H9 (cell line): ENCODE results near the gene SPAG7. TPM values are rescaled to one million over a fixed set of nuclear protein-coding genes. Genes with fewer than 3 reads are reported as not detected.
"Not testable (repeated sequence)": the region's sequence is repeated elsewhere in the genome, so short reads cannot be mapped to it uniquely, and the experiment has no call there.

Experiments
- DNase-seq: peaks from one replicate; pipeline ENCODE4 v3.0.0-alpha.2; 2017
- H2AFZ ChIP-seq: one replicate; pipeline ENCODE4 v1.6.1; 2013; ENCODE audit warnings: mild to moderate bottlenecking, low read length, control low read depth, moderate library complexity
- H2AK5ac ChIP-seq: 2 replicates; pipeline ENCODE4 v1.6.1; 2013; ENCODE audit warnings: low read length, control low read depth, mixed read lengths; ENCODE audit not compliant: insufficient read length
- H2BK120ac ChIP-seq: one replicate; pipeline ENCODE4 v1.6.1; 2013; ENCODE audit warnings: low read depth, mild to moderate bottlenecking, low read length, control low read depth, inconsistent platforms; ENCODE audit not compliant: poor library complexity, severe bottlenecking
- H2BK12ac ChIP-seq: 2 replicates; pipeline ENCODE4 v1.6.1; 2013; ENCODE audit warnings: low read length, control low read depth, mixed read lengths, low read depth; ENCODE audit not compliant: insufficient read length
- H2BK15ac ChIP-seq: 2 replicates; pipeline ENCODE4 v1.6.1; 2013; ENCODE audit warnings: low read depth, low read length, control low read depth
- H2BK20ac ChIP-seq: one replicate; pipeline ENCODE4 v1.6.1; 2013; ENCODE audit warnings: low read depth, mild to moderate bottlenecking, low read length, control low read depth, inconsistent platforms; ENCODE audit not compliant: poor library complexity, severe bottlenecking
- H2BK5ac ChIP-seq: 2 replicates; pipeline ENCODE4 v1.6.1; 2013; ENCODE audit warnings: low read length, control low read depth, mixed read lengths; ENCODE audit not compliant: insufficient read length
- H3K14ac ChIP-seq: 2 replicates; pipeline ENCODE4 v1.6.1; 2013; ENCODE audit warnings: low read length, control low read depth; ENCODE audit not compliant: insufficient read depth
- H3K18ac ChIP-seq: 2 replicates; pipeline ENCODE4 v1.6.1; 2013; ENCODE audit warnings: low read depth, mild to moderate bottlenecking, mixed read lengths, low read length, control low read depth; ENCODE audit not compliant: insufficient read length
- H3K23ac ChIP-seq: 2 replicates; pipeline ENCODE4 v1.6.1; 2013; ENCODE audit warnings: low read length, control low read depth, mixed read lengths, low read depth; ENCODE audit not compliant: insufficient read length
- H3K23me2 ChIP-seq: 2 replicates; pipeline ENCODE4 v1.6.1; 2013; ENCODE audit warnings: low read depth, mild to moderate bottlenecking, mixed read lengths, low read length, control low read depth; ENCODE audit not compliant: insufficient read length, poor library complexity, severe bottlenecking
- H3K27ac ChIP-seq: 2 replicates; pipeline ENCODE4 v1.5.1; 2013; ENCODE audit warnings: low read length, control low read depth, mixed read lengths, low read depth; ENCODE audit not compliant: insufficient read length
- H3K27me3 ChIP-seq: 2 replicates; pipeline ENCODE4 v1.6.1; 2013; ENCODE audit warnings: low read length, control low read depth, inconsistent platforms; ENCODE audit not compliant: insufficient read depth
- H3K4ac ChIP-seq: 2 replicates; pipeline ENCODE4 v1.6.1; 2013; ENCODE audit warnings: low read depth, mild to moderate bottlenecking, control low read depth, inconsistent platforms, low read length, moderate library complexity
- H3K4me1 ChIP-seq: 2 replicates; pipeline ENCODE4 v1.6.1; 2013; ENCODE audit warnings: low read length, control low read depth, inconsistent platforms; ENCODE audit not compliant: insufficient read depth
- H3K4me2 ChIP-seq: 2 replicates; pipeline ENCODE4 v1.6.1; 2013; ENCODE audit warnings: low read length, control low read depth, mixed read lengths; ENCODE audit not compliant: insufficient read length, insufficient read depth
- H3K56ac ChIP-seq: 2 replicates; pipeline ENCODE4 v1.6.1; 2013; ENCODE audit warnings: low read depth, mild to moderate bottlenecking, mixed read lengths, low read length, control low read depth; ENCODE audit not compliant: insufficient read length
- H3K79me1 ChIP-seq: 2 replicates; pipeline ENCODE4 v1.6.1; 2013; ENCODE audit warnings: low read depth, mild to moderate bottlenecking, moderate library complexity, low read length, control low read depth, inconsistent platforms; ENCODE audit not compliant: insufficient read depth, poor library complexity, severe bottlenecking
- H3K79me2 ChIP-seq: 2 replicates; pipeline ENCODE4 v1.6.1; 2013; ENCODE audit warnings: low read length, control low read depth, inconsistent platforms; ENCODE audit not compliant: insufficient read depth
- H3K9ac ChIP-seq: 2 replicates; pipeline ENCODE4 v1.6.1; 2013; ENCODE audit warnings: low read length, control low read depth, mixed read lengths; ENCODE audit not compliant: insufficient read length; ENCODE audit errors: extremely low read depth
- H3K9me3 ChIP-seq: one replicate; pipeline ENCODE4 v1.6.1; 2013; ENCODE audit warnings: low read depth, low read length, inconsistent platforms; ENCODE audit not compliant: control insufficient read depth
- H3T11ph ChIP-seq: one replicate; pipeline ENCODE4 v1.6.1; 2013; ENCODE audit warnings: mild to moderate bottlenecking, low read length, control low read depth, inconsistent platforms
- H4K20me1 ChIP-seq: one replicate; pipeline ENCODE4 v1.6.1; 2013; ENCODE audit not compliant: control insufficient read depth, insufficient read length, insufficient read depth
- H4K5ac ChIP-seq: 2 replicates; pipeline ENCODE4 v1.6.1; 2013; ENCODE audit warnings: low read depth, mild to moderate bottlenecking, mixed read lengths, low read length, control low read depth; ENCODE audit not compliant: insufficient read length
- H4K8ac ChIP-seq: replicated peaks from 2 replicates; pipeline ENCODE4 v1.6.1; 2013; ENCODE audit warnings: low read length, control low read depth, mixed read lengths, low read depth; ENCODE audit not compliant: insufficient read length
- H4K91ac ChIP-seq: 2 replicates; pipeline ENCODE4 v1.6.1; 2013; ENCODE audit warnings: low read depth, mild to moderate bottlenecking, moderate library complexity, mixed read lengths, low read length, control low read depth; ENCODE audit not compliant: insufficient read length
- H3K27ac Mint-ChIP-seq, 3 experiments: 2 replicates in 2 of 3; 3 replicates in 1 of 3; pipeline ENCODE4 v1.8.0; 2020 to 2021; ENCODE audit warnings: mixed read lengths in 3 of 3, mild to moderate bottlenecking in 1 of 3, moderate library complexity in 1 of 3
- H3K27me3 Mint-ChIP-seq: 2 replicates; pipeline ENCODE4 v1.8.0; 2021; ENCODE audit warnings: low read depth, mild to moderate bottlenecking, moderate library complexity, mixed read lengths
- H3K36me3 Mint-ChIP-seq, 3 experiments: 2 replicates in 2 of 3; 3 replicates in 1 of 3; pipeline ENCODE4 v1.8.0; 2020 to 2021; ENCODE audit warnings: low read depth in 3 of 3, mixed read lengths in 3 of 3; ENCODE audit not compliant: insufficient read depth in 1 of 3
- H3K4me1 Mint-ChIP-seq, 2 experiments: 2 replicates each; pipeline ENCODE4 v1.8.0; 2020; ENCODE audit warnings: mixed read lengths in 2 of 2
- H3K4me3 Mint-ChIP-seq, 2 experiments: 2 replicates in 1 of 2; 3 replicates in 1 of 2; pipeline ENCODE4 v1.8.0; 2020 to 2021; ENCODE audit warnings: mild to moderate bottlenecking in 2 of 2, mixed read lengths in 2 of 2, moderate library complexity in 1 of 2
- H3K9me3 Mint-ChIP-seq, 2 experiments: 2 replicates in 1 of 2; 3 replicates in 1 of 2; pipeline ENCODE4 v1.8.0; 2020; ENCODE audit warnings: mild to moderate bottlenecking in 2 of 2, mixed read lengths in 2 of 2, moderate library complexity in 1 of 2
- WGBS: extraction: QIAGEN DNeasy Blood & Tissue Kit; methylation state at CpG from one replicate; pipeline ENCODE4 v1.1.7; 2013; ENCODE audit warnings: missing lambda C conversion rate, low lambda C conversion rate, mixed read lengths; ENCODE audit not compliant: insufficient read length; ENCODE audit errors: extremely low coverage; 5-methylcytosine and 5-hydroxymethylcytosine counted together
- total RNA-seq: library from RNA; stranded (reverse); gene quantifications from 2 replicates; pipeline ENCODE4 v1.2.1, GENCODE V29; 2021
- TF ChIP-seq, protein P1 (sequence below): fragments of 200-600 bp; sonication (generic); conservative IDR thresholded peaks from 3 replicates; pipeline ENCODE4 v1.8.0; 2021; ENCODE audit warnings: antibody characterized with exemption, mild to moderate bottlenecking

Gene SPAG7
- total RNA-seq, 1 experiment from 2014 or later = 102 TPM

DNA sequence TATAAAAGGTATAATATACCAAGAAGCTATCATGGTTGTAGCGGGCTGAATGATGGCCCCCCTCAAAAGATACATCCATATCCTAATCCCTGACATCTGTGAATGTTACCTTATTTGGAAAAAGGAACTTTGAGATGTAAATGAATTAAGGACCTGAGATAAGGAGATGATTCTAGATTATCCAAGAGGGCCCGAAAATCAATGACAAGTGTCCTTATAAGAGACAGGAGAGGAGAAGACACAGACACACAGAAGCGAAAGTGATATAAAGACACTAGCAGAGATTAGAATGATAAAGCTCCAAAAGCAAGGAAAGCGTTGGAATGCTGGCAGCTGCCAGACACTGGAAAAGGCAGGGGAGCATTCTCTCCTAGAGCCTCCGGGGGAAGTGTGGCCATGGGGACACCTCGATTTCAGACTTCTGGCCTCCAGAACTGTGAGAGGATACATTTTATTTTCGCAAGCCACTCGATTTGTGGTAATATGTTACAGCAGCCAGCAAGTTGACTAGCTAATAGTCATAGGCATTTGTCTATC lies 48.0 kb downstream of the SPAG7 start:
- Histone ChIP-seq H3K4me2 (no peak overlapping the region), H3K18ac (no peak overlapping the region), H3K23ac (no peak overlapping the region), H2AFZ (no peak overlapping the region), H3K79me1 (no peaks in the 10 kb centered on the region), H4K5ac (no peak overlapping the region), H2BK5ac (no peak overlapping the region), H3K9ac (no peak overlapping the region), H3K4me1 (peaks cover 3% of the 10 kb centered on the region; the same call in 1 of the 2 replicates), H3K14ac (no peak overlapping the region), H3K27ac (no peak overlapping the region), H3K27me3 (no peaks in the 10 kb centered on the region), H3T11ph (no peak overlapping the region), H2BK12ac (no peak overlapping the region), H2BK20ac (no peak overlapping the region), H4K20me1 (no peaks in the 10 kb centered on the region), H3K23me2 (no peaks in the 10 kb centered on the region), H4K8ac (no peak overlapping the region), H3K4ac (no peak overlapping the region), H3K79me2 (no peaks in the 10 kb centered on the region), H2BK15ac (no peak overlapping the region), H2BK120ac (no peak overlapping the region), H3K56ac (no peak overlapping the region), H4K91ac (no peak overlapping the region), H2AK5ac (no peak overlapping the region), H3K9me3 (no peaks in the 10 kb centered on the region)
- no CpG with 5 or more reads among the region's 8 CpGs for WGBS
- Mint-ChIP-seq H3K4me1 (peaks cover 7% of the 10 kb centered on the region in 2 experiments), H3K27me3 (no peaks in the 10 kb centered on the region; the same call in 1 of the 2 replicates), H3K36me3 (no peaks in the 10 kb centered on the region), H3K9me3 (no peaks in the 10 kb centered on the region), H3K27ac (peak overlapping the region in 1 of 3 experiments; percentile 89; a peak in 2 of 7 replicates), H3K4me3 (no peak overlapping the region)
- DNase-seq = peak; percentile 40
- TF ChIP-seq, protein P1, sequence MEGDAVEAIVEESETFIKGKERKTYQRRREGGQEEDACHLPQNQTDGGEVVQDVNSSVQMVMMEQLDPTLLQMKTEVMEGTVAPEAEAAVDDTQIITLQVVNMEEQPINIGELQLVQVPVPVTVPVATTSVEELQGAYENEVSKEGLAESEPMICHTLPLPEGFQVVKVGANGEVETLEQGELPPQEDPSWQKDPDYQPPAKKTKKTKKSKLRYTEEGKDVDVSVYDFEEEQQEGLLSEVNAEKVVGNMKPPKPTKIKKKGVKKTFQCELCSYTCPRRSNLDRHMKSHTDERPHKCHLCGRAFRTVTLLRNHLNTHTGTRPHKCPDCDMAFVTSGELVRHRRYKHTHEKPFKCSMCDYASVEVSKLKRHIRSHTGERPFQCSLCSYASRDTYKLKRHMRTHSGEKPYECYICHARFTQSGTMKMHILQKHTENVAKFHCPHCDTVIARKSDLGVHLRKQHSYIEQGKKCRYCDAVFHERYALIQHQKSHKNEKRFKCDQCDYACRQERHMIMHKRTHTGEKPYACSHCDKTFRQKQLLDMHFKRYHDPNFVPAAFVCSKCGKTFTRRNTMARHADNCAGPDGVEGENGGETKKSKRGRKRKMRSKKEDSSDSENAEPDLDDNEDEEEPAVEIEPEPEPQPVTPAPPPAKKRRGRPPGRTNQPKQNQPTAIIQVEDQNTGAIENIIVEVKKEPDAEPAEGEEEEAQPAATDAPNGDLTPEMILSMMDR = 0 out of 3 replicates have a peak, but pooled peaks have one; percentile 11

DNA sequence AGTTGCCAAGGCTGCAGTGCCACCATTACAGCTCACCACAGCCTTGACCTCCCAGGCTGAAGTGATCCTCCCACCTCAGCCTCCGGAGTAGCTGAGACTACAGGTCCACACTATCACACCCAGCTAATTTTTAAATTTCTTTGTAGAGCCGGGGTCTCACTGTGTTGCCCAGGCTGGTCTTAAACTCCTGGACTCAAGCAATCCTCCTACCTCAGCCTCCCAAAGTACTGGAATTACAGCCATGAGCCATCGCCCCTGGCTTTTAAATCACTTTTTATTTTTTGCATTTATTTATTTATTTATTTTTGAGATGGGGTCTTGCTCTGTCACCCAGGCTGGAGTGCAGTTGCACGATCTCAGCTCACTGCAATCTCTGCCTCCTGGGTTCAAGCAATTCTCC lies 53.1 kb downstream of the SPAG7 start:
- not testable (repeated sequence) for H3K9me3 ChIP-seq

More for the DNA sequence above, 53.1 kb downstream of the SPAG7 start:
- not testable (repeated sequence) for H4K20me1 ChIP-seq, H4K5ac ChIP-seq, H3K27me3 ChIP-seq, H3K4me2 ChIP-seq, H3K14ac ChIP-seq, H3K4me1 Mint-ChIP-seq, H3K56ac ChIP-seq, H2BK15ac ChIP-seq, H3K27ac Mint-ChIP-seq, H3K4me3 Mint-ChIP-seq, H3K23ac ChIP-seq, H4K8ac ChIP-seq, H3K27me3 Mint-ChIP-seq, H4K91ac ChIP-seq, H2BK120ac ChIP-seq, H2AK5ac ChIP-seq, DNase-seq, H3K79me2 ChIP-seq, H3K9me3 Mint-ChIP-seq, H3K9ac ChIP-seq, H3K4ac ChIP-seq, H3K36me3 Mint-ChIP-seq, H3K27ac ChIP-seq, H3K23me2 ChIP-seq, H2AFZ ChIP-seq, H3K79me1 ChIP-seq, H2BK12ac ChIP-seq, H3K18ac ChIP-seq, H2BK5ac ChIP-seq, H2BK20ac ChIP-seq, H3K4me1 ChIP-seq, H3T11ph ChIP-seq
- whole genome bisulfite sequencing = no CpG with 5 or more reads among the region's 4 CpGs
